HG03175 (cell line): ENCODE measurements around the gene GRIK4.

ENCODE experiments used
- ATAC-seq: cut with Tn5 transposase; IDR thresholded peaks from one replicate; pipeline ENCODE4 v1.9.1; 2021; ENCODE audit warnings: mild to moderate bottlenecking, moderate library complexity; ENCODE audit not compliant: unreplicated experiment

The GRIK4 gene

DNA sequence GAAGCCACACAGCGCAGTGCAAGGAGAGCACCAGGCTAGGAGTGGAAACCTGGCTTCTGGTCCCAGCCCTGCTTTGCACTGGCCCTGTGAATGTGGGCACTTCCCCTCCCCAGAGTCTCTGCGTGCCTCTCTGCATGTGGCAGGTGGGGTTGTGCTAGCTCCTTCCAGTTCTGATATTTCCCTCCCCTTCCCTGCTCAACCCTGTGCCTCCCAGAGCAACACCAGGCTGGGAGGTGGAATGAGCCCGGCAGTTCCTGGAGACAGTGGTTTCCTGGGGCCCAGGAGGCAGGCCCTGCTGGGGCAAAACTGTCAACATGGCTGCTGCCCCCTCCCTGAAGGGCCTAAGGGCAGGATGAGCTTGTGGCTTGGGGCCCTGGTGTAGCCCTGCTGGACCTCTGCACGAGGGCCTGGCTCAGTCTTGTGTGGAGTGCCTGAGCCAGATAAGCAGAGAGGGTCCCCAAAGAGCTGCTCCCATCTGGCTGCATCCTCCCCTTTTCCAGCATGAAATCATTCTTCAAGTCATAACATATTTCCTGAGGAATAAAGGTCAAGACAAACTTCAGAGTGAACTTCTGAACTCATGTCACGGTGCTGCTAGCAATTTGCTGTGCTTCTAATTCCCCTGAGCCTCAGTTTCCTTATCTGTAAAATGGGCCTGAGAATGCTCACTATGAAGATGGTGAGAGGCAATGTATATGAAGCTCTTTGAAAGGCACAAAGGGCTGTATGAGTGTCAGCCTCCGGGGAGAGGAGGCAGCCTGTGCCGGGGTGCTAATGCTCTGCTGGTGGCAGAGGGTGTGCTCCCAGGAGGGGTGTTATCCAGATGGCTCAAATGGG lies 116.0 kb downstream of the GRIK4 start:
- ATAC-seq: no peak

- no peak for ATAC-seq
Observed at GRCh38 chr11:120629407-120630080, 118.0 kb downstream of the GRIK4 start.

- ATAC-seq: no peak
Observed at GRCh38 chr11:120630122-120630521, 118.6 kb downstream of the GRIK4 start.

DNA sequence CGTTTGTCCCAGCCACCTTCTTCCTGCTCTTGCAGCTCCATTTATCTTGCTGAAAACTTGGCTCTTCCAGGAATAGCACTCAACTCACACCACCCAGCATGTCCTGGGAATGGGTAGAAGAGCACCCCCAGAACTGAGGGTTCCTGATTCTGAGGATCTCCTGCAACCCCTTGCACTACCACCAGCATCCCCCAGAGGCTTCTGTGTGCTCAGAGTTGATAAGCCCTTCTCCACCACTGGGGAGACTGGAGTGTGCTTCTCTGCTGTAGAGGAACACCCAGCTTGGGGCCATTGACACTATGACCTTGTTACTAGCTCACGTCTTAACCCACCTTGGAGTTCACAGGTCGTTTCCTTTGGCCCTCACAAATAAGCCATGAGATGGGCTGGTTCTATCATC lies 121.0 kb downstream of the GRIK4 start:
- ATAC-seq: peak; percentile 77

DNA sequence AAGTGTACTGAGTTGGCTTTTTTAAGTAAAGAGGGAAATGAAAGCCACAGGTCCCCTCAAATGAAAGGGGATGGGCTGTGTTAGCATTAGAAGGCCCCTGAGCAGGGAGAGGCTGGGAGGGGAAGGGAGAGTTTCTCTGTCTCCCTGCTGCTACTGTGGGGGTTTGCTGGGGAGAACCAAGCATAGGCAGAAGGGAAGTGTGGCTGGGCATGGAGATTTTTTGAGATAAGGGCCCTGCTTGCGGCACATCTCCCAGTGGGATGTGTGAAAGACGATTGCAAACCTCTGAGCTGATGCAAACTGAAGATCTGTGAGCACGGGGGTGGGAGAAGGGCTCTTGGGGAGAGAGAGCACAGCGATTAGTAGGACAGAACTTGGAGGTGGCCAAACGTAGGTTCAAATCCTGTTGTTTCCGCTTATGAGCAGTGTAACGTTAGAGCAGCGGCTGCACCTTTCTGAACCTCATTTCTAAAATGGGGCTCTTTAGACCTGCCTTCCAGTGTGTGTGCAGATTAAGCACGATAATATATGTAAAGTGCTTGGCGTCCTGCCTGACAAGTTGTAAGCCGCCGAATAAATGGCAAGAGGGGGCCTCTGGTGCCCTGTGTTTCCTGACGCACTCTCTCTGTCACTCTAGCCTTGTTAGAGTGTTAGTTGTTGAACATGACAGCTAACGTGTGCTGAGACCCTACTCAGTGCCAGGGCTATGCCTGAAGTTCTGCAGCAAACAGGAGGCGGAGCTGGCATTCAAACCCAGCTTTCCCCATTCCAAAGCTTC lies 122.3 kb downstream of the GRIK4 start:
- no peak for ATAC-seq

- ATAC-seq: no peak
Observed at GRCh38 chr11:120634706-120635105, 123.2 kb downstream of the GRIK4 start.

DNA sequence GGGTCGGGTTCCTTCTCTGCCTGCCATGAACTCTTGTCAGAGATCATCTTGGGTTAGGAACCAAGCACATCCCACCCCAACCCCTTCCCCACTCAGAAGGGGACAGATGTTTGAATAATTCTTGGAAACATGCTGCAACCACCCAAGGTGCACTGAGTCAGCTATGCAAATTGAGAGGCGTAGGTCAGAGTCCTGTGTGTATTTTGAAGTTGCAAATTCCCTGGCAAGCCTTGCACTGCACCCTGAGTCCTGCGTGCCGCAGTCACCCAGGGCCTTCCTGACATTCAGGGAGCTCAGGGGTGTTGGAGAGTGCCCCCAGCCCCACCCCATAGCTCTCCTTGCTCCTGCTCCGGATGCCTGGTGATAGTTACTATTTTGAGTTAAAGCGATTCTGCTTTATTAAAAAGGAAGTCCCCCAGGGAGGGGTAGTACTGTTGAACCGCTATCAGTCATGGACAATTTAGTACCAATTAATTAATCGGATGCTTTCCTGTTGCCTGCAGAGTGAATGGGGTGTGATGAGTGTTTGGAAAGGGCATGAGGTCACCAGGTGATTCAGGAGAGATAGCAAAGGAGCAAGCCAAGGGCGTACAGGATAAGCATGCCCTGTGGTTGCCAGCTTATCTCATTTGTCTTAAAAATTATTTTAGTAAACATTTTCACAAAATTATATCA lies 123.7 kb downstream of the GRIK4 start:
- no peak for ATAC-seq

- ATAC-seq: no peak
Observed at GRCh38 chr11:120637131-120637530, 125.6 kb downstream of the GRIK4 start.

- ATAC-seq: no peak
Observed at GRCh38 chr11:120642196-120642894, 130.8 kb downstream of the GRIK4 start.

DNA sequence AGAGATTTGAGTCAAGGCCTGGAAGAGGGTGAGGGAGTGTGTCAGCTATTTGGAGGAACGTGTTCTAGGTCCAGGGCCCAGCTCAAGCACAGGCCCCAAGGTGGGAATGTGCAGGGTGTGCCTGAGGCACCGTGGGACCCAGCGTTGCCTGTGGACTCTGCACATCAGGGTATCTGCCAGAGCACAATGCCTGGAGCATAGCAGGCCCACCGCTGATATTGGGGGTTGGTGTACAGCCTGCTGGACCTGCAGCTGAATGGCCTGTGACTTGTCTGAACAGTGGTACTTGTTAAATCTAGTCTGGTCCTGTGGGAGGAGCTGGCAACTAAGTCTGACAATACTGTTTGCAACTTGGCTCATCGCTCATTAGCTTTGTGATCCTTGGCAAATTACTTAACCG lies 131.7 kb downstream of the GRIK4 start:
- no peak for ATAC-seq

- no peak for ATAC-seq
Observed at GRCh38 chr11:120645639-120646038, 134.1 kb downstream of the GRIK4 start.

DNA sequence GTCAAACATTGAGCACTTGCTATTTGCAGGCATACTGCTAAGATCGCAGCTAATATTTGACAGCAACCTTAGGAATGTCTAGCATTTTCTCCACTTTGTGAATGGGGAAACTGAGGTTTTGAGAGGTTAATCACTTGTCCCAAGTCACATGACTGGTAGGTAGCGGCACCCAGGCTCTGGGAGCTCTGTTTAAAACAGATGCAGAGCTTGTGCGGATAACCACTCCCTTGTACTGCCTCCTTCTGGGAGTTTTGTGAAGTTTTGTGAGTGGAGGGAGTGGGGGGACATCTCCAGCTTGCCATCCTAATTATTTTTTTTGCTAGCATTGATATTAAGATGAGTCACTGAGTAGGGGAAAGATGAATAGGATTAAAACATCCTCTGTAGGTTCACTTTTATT lies 134.7 kb downstream of the GRIK4 start:
- ATAC-seq: no peak

GRCh38 chr11:120647681-120648080 lies 136.1 kb downstream of the GRIK4 start:
- no peak for ATAC-seq

- ATAC-seq: no peak
Observed at GRCh38 chr11:120648771-120649170, 137.2 kb downstream of the GRIK4 start.

- ATAC-seq: no peak
Observed at GRCh38 chr11:120649316-120649715, 137.8 kb downstream of the GRIK4 start.

- ATAC-seq: no peak
Observed at GRCh38 chr11:120651396-120651795, 139.8 kb downstream of the GRIK4 start.

GRCh38 chr11:120651836-120652235 lies 140.3 kb downstream of the GRIK4 start:
- ATAC-seq: no peak

DNA sequence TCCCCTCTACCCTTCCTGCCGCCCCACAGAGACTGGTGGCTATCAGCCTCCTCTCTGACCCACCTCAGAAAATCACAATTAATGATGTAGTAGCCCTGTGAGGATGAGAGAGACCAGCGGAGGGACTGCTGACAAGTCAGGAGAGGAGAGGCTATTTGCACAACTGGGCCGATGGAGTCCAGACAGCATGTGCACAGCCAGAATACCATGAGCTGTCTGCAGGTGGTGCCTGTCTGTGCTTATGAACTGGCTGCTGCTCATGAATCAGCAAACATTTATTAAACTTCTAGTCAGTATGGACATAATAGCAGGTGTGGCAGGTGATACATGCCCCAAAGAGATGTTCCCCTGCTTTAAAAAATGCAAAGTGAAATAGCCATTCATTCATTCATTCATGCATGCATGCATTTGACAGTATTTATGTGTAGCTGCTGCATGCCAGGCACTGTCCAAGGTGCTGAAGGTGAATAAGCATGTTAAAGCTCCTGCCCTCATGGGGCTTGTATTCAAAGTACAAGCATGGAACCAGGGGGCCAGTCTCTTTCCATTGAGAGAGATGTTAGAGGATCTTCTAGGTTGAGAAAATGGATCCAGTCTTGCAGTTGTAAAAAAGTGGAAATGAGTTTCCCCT lies 141.3 kb downstream of the GRIK4 start:
- ATAC-seq: no peak

GRCh38 chr11:120655589-120655988 lies 144.0 kb downstream of the GRIK4 start:
- no peak for ATAC-seq
